Measurements from ENCODE around the gene DEFB116.
"Not testable (repeated sequence)": the region's sequence is repeated elsewhere in the genome, so short reads cannot be mapped to it uniquely, and the experiment has no call there.

DNA sequence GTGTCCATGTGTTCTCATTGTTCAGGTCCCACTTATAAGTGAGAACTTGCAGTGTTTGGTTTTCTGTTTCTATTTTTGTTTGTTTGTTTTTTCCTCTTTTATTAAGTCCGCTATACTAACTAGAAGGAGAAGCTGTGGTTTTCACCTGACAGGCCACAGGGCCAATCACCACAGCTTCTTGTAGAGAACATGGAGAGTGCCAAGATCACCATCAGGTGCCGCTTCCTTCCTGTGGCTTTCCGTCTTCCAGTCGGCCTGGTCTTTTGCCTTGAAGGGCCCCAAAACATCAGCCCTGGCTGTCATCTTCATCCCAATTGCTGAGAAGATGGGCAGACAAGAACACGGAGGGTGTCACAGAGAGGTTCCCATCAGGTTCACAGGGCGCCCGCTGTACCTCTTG, 23.4 kb downstream of the DEFB116 start:
- TF ChIP-seq, protein P1, sequence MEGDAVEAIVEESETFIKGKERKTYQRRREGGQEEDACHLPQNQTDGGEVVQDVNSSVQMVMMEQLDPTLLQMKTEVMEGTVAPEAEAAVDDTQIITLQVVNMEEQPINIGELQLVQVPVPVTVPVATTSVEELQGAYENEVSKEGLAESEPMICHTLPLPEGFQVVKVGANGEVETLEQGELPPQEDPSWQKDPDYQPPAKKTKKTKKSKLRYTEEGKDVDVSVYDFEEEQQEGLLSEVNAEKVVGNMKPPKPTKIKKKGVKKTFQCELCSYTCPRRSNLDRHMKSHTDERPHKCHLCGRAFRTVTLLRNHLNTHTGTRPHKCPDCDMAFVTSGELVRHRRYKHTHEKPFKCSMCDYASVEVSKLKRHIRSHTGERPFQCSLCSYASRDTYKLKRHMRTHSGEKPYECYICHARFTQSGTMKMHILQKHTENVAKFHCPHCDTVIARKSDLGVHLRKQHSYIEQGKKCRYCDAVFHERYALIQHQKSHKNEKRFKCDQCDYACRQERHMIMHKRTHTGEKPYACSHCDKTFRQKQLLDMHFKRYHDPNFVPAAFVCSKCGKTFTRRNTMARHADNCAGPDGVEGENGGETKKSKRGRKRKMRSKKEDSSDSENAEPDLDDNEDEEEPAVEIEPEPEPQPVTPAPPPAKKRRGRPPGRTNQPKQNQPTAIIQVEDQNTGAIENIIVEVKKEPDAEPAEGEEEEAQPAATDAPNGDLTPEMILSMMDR (IDR thresholded peaks at IDR 0.05), result not testable (repeated sequence)
- not testable (repeated sequence) for TF ChIP-seq POLR2A (IDR thresholded peaks at IDR 0.05)

Data from lower leg skin (tissue), 3 donors.